ENCODE data around the gene MAP7D1.
"Not testable (repeated sequence)": the region's sequence is repeated elsewhere in the genome, so short reads cannot be mapped to it uniquely, and the experiment has no call there.

DNA sequence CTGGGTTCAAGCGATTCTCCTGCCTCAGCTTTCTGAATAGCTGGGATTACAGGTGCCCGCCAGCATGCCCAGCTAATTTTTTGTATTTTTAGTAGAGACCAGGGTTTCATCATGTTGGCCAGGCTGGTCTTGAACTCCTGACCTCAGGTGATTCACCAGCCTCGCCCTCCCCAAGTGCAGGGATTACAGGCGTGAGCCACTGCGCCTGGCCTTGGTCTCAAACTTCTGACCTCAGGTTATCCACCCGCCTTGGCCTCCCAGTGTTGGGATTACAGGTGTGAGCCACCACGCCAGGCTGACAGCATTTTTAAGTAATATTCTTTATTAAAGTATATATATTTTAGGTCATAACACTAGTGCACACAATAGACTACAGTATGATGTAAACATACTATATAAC is 65.9 kb downstream of the MAP7D1 start:
- TF ChIP-seq POLR2A (IDR thresholded peaks at IDR 0.05); CTCF (IDR thresholded peaks at IDR 0.05); POLR2AphosphoS5 (IDR thresholded peaks at IDR 0.05; ENCODE audit: insufficient read depth in 1 of 2, low read depth in 1 of 2): not testable (repeated sequence)
